Right lobe of liver (tissue), 4 donors: Measurements from ENCODE around the gene DCTD.

Experiments used
- CTCF ChIP-seq, 4 donors: fragments of 200-600 bp in 3 of 4; fragments of 450-650 bp in 1 of 4; IDR thresholded peaks; one replicate each; pipeline versions ENCODE4 v1.5.1 to v1.8.0; 2016 to 2022; ENCODE audit warnings: antibody characterized with exemption in 4 of 4, mild to moderate bottlenecking in 2 of 4
- POLR2A ChIP-seq: fragments of 450-650 bp; IDR thresholded peaks from one replicate; pipeline ENCODE4 v1.6.1; 2017; ENCODE audit warnings: antibody characterized with exemption, mild to moderate bottlenecking
- donor health status: DM: no; HTN: no; CAD: no.
- donor health status: DM: no; HTN: no; CAD: no.
- donor health status: DM: no; HTN: yes; CAD: no.

- TF ChIP-seq CTCF (IDR thresholded peaks at IDR 0.05), result no peak
- TF ChIP-seq POLR2A, result no peak
These were observed 43.5 kb downstream of the DCTD start for GRCh38 chr4:182873726-182874125.
